HepG2 (cell line): ENCODE measurements around the gene PSMA7. TPM values are rescaled to one million over a fixed set of nuclear protein-coding genes. Genes with fewer than 3 reads are reported as not detected.
A peak's percentile ranks its signal among the peaks of the same experiment; 100 is the strongest.

Experiments
- DBP ChIP-seq: sonication (generic); formaldehyde crosslinking; IDR thresholded peaks from 2 replicates; pipeline ENCODE4 v1.4.0; 2020; ENCODE audit warnings: missing genetic modification reagents; ENCODE audit errors: not compliant biosample characterization
- FOXK2 ChIP-seq: fragments of 450-650 bp; IDR thresholded peaks from 2 replicates; pipeline ENCODE4 v1.6.1; 2016
- HMGA1 ChIP-seq: sonication (generic); formaldehyde crosslinking; conservative IDR thresholded peaks from 2 replicates; pipeline ENCODE4 v1.4.0; 2020; ENCODE audit warnings: missing genetic modification reagents
- IRX3 ChIP-seq: sonication (generic); formaldehyde crosslinking; IDR thresholded peaks from 2 replicates; pipeline ENCODE4 v1.8.1; 2023; ENCODE audit warnings: mild to moderate bottlenecking, low read depth, missing genetic modification reagents, borderline replicate concordance
- JUN ChIP-seq: sonication (generic); formaldehyde crosslinking; IDR thresholded peaks from 2 replicates; pipeline ENCODE4 v1.4.0; 2020; ENCODE audit warnings: mild to moderate bottlenecking, missing genetic modification reagents
- LBX2 ChIP-seq: sonication (generic); formaldehyde crosslinking; IDR thresholded peaks from 2 replicates; pipeline ENCODE4 v1.5.0; 2020; ENCODE audit warnings: missing genetic modification reagents, mild to moderate bottlenecking, borderline replicate concordance
- NONO ChIP-seq, 2 experiments: fragments of 450-650 bp in 1 of 2; sonication (generic) in 1 of 2; formaldehyde crosslinking in 1 of 2; IDR thresholded peaks in 1 of 2; conservative IDR thresholded peaks in 1 of 2; 2 replicates each; pipeline versions ENCODE4 v1.6.1 to v1.8.0; 2017 to 2022; ENCODE audit warnings: mild to moderate bottlenecking in 1 of 2, missing genetic modification reagents in 1 of 2, moderate library complexity in 1 of 2
- NR0B2 ChIP-seq: sonication (generic); formaldehyde crosslinking; IDR thresholded peaks from 2 replicates; pipeline ENCODE4 v1.4.0; 2020; ENCODE audit warnings: mild to moderate bottlenecking, missing genetic modification reagents
- TFDP1 ChIP-seq: IDR thresholded peaks from 2 replicates; pipeline ENCODE4 v1.6.1; 2016; ENCODE audit warnings: missing compliant biosample characterization, missing genetic modification reagents, borderline replicate concordance
- ZEB1 ChIP-seq: IDR thresholded peaks from 2 replicates; pipeline ENCODE4 v1.6.1; 2012; ENCODE audit warnings: mild to moderate bottlenecking, low read depth, inconsistent platforms; ENCODE audit not compliant: insufficient replicate concordance
- ZNF142 ChIP-seq: sonication (generic); formaldehyde crosslinking; IDR thresholded peaks from 2 replicates; pipeline ENCODE4 v1.4.0; 2020; ENCODE audit warnings: missing genetic modification reagents
- ZNF280B ChIP-seq: sonication (generic); formaldehyde crosslinking; IDR thresholded peaks from 2 replicates; pipeline ENCODE4 v1.5.0; 2020; ENCODE audit warnings: missing genetic modification reagents, mild to moderate bottlenecking, borderline replicate concordance
- ZNF503 ChIP-seq: sonication (generic); formaldehyde crosslinking; IDR thresholded peaks from 2 replicates; pipeline ENCODE4 v1.4.0; 2020; ENCODE audit warnings: missing genetic modification reagents
- ZNF619 ChIP-seq: sonication (generic); formaldehyde crosslinking; IDR thresholded peaks from 2 replicates; pipeline ENCODE4 v1.4.0; 2020; ENCODE audit warnings: mild to moderate bottlenecking, missing genetic modification reagents
- ZNF670 ChIP-seq: sonication (generic); formaldehyde crosslinking; IDR thresholded peaks from 2 replicates; pipeline ENCODE4 v1.8.0; 2022; ENCODE audit warnings: mild to moderate bottlenecking, missing genetic modification reagents, borderline replicate concordance
- polyA plus RNA-seq, 8 experiments: library from polyadenylated mRNA; depleted of rRNA in 3 of 8; stranded (reverse) in 7 of 8; unstranded in 1 of 8; fragments of >200 nt; fragmentation: Illumina TruSeq in 4 of 8; extraction: Trizol in 4 of 8; gene quantifications; 2 replicates each; pipeline versions ENCODE4 v1.2.1 to v1.2.3, GENCODE V29; 2011 to 2016; ENCODE audit warnings: low read depth in 4 of 8, missing spikeins in 1 of 8, mixed read lengths in 1 of 8; ENCODE audit not compliant: insufficient read depth in 1 of 8
- total RNA-seq, 5 experiments: library from RNA; depleted of rRNA; stranded (reverse); fragments of >200 nt; fragmentation: Illumina TruSeq; extraction: Trizol; gene quantifications; 2 replicates each; pipeline ENCODE4 v1.2.3, GENCODE V29; 2016; ENCODE audit warnings: low read depth in 1 of 5

Gene PSMA7
- total and polyA plus RNA-seq, 2 of the 13 experiments (the other 11 are each of a cell fraction or from before 2014, with no cell fraction given) = 531 to 631 TPM

GRCh38 chr20:62157387-62158087 lies 14.3 kb upstream of the PSMA7 start (continued):
- TF ChIP-seq ZNF280B (CRISPR knock-in tag) = no peak
- TF ChIP-seq ZNF670 (CRISPR knock-in tag) = no peak
- TF ChIP-seq LBX2 = 0 out of 2 replicates have a peak, but pooled peaks have one; percentile 25
- TF ChIP-seq NR0B2 (CRISPR knock-in tag) = no peak
- no peak for TF ChIP-seq ZNF503 (CRISPR knock-in tag)
- no peak for TF ChIP-seq NONO (IDR thresholded peaks at IDR 0.05)
- TF ChIP-seq NONO (CRISPR knock-in tag; conservative IDR thresholded peaks at IDR 0.05) = 0 out of 2 replicates have a peak, but pooled peaks have one; percentile 24
- no peak for TF ChIP-seq FOXK2
- TF ChIP-seq HMGA1 = no peak
- TF ChIP-seq JUN (CRISPR knock-in tag) = no peak
- no peak for TF ChIP-seq TFDP1 (CRISPR knock-in tag)
- no peak for TF ChIP-seq IRX3 (CRISPR knock-in tag)
- TF ChIP-seq ZEB1 = no peak
- no peak for TF ChIP-seq DBP (CRISPR knock-in tag)
- no peak for TF ChIP-seq ZNF619
- no peak for TF ChIP-seq ZNF142
